ENCODE results near the gene TUBB1.
"Not testable (repeated sequence)": the region's sequence is repeated elsewhere in the genome, so short reads cannot be mapped to it uniquely, and the experiment has no call there.

Gene TUBB1

DNA sequence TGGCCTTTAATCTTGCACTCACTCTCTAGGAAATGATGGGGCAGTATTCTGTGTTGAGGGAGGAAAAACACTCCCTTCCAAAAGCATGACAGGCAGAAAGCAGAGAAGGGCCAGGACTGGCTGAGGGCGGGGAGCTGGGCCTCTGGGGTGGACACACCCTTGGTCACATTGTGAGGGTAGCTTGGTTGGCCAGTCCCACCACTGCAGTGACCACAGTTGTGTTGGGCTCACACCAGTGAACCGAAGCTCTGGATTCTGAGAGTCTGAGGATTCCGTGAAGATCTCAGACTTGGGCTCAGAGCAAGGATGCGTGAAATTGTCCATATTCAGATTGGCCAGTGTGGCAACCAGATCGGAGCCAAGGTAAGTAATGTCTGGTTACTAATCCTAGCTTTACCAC is at the start of gene TUBB1:
TUBB1 (plus strand) TSS at position 213 of the 400 bp plus-strand sequence; CDS start at position 307, 94 bp downstream.
- no peak for DNase-seq

DNA sequence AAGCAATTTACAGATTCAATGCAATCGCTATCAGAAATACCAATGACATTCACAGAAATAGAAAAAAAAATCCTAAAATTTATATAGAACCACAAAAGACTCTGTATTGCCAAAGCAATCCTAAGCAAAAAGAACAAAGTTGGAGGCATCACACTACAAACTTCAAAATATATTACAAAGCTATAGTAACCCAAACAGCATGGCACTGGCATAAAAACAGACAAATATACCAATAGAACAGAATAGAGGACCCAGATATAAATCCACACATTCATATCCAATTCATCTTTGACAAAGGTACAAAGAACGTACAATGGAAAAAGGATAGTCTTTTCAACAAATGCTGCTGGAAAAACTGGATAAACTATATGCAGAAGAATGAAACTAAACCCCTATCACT is 49.8 kb upstream of the TUBB1 start:
- no peak for DNase-seq

DNA sequence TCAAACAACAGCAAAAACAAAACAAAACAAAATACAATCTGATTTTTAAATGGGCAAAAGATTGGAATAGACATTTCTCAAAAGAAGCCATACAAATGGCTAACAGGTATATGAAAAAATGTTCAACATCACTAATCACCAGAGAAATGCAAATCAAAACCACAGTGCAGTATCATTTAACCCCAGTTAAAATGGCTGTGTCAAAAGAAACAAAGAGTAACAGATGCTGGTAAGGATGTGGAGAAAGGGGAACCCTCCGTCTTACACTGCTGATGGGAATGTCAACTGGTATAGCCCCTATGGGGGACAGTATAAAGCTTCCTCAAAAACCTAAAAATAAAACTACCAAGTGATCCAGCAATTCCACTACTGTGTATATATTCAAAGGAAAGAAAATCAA is 49.1 kb upstream of the TUBB1 start:
- no peak for DNase-seq

GRCh38 chr20:58971429-58971828 is 47.8 kb upstream of the TUBB1 start:
- no peak for DNase-seq

DNA sequence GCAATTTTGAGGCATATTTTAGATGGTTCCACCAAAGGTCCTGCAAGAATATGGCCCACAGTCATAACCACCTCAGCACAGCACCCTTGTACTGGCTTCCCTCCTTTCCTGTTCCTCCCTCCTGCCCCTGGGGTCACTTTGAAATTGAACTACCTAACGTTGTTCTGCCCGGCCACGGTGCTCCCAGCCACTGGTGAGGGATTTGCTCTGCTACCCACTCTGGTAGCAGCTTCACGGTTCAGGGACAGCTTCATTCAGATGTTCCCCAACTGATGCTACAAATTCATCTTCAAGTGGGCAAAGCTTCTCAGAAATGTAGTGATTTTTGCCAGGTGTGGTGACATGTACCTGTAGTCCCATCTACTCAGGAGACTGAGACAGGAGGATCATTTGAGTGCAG is 46.0 kb upstream of the TUBB1 start:
- no peak for DNase-seq

- DNase-seq = no peak
Observed at GRCh38 chr20:58973866-58974265, 45.4 kb upstream of the TUBB1 start.

DNA sequence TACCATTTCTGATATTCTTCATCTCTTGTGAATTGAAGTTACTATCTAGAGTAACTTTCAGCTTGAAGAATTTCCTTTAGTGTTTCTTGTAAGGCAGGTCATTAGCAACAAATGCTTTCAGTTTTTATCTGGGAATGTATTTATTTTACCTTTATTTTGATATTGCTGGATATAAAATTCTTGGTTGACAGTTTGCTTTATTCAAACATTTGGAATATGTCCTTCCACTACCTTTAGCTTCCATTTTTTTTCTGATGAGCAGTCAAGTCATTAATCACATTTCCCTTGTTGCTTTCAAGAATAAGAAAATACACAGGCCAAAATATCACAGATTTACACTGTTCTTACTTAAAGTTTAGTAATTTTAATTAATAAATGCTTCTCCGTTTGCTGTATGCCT is 43.9 kb upstream of the TUBB1 start:
- no peak for DNase-seq

DNA sequence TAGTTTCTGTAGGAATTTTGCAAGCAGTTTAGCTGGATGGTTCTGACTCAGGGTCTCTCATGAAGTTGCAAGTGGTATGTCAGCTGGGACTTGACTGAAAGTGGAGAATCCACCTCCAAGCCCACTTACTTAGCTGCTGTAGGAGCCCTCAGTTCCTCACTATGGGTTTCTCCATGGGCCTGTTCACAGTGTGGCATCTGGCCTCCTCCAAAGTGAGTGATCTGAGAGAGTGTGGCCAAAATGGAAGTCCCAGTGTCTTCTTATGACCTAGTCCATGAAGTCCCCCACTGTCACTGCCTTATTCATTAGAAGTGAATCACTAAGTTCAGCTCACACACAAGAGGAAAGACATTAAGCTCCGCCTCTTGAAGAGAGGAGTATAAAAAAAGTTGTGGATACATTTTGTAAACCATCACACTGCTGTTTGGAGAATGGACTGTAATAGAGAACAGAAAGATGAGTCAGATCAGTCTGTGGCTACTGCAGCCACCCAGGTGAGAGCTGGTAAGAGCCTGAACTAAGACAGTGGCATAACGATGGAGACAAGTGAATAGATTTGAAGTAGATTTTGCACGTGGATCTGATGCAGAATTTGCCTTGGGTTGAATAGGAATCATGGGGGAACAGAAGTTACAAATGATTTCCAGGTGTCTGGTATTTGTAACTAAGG is 43.0 kb upstream of the TUBB1 start:
- DNase-seq = no peak

GRCh38 chr20:58978351-58979190 is 40.7 kb upstream of the TUBB1 start:
- DNase-seq = no peak

DNA sequence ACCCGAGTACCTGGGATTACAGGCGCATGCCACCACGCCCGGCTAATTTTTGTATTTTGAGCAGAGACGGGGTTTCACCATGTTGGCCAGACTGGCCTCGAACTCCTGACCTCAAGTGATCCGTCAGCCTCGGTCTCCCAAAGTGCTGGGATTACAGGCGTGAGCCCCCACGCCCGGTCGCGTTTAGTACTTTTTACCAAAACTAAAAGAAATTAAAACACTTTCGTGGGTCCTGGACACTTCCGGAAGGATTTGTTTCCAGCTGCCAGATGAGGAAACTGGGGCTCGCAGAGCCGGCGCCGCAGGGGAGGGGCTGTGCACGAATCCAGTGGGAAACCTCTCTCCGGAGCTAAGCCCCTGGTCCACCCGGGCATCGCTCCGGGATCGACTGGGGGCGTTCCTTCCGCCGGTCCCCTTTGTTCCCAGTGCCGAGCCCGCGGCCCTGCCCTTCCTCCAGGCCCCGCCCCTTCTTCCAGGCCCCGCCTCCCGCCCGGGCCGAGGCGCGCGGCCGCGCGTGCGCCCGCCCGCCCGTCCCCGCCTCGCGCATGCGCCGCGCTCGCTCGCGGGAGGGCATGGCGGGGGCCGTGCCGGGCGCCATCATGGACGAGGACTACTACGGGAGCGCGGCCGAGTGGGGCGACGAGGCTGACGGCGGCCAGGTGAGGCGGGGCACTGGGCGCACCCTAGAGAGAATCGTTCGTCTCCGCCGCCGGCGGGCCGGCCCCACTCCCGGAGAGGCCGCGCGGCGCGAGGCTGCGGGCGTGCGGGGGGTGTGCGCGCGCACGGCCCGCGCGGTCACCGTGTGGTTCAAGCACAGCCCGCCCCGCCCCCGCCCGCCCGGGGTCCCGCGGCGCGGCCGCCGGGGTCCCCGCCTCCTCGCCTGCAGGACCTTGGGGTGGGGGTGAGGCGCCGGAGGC is 38.3 kb upstream of the TUBB1 start, which contains the start of gene NELFCD:
NELFCD (plus strand) TSS at position 546 of the 917 bp plus-strand sequence; CDS start at position 600, 54 bp downstream.
- peak; percentile 92 for DNase-seq

GRCh38 chr20:58981628-58982364 is 37.4 kb upstream of the TUBB1 start:
- peak; percentile 17 for DNase-seq

- DNase-seq = no peak
Observed at GRCh38 chr20:58982406-58983114, 36.7 kb upstream of the TUBB1 start.

DNA sequence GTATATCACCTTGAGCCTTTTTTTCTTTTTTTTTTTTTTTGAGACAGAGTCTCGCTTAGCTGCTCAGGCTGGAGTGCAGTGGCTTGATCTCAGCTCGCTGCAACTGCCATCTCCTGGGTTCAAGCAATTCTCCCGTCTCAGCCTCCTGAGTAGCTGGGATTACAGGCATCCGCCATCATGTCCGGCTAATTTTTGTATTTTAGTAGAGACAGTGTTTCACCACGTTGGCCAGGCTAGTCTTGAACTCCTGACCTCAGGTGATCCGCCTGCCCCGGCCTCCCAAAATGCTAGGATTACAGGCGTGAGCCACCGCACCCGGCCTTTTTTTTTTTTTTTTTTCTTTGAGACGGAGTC is 36.1 kb upstream of the TUBB1 start:
- DNase-seq = not testable (repeated sequence)

- DNase-seq = no peak
Observed at GRCh38 chr20:58984691-58985090, 34.5 kb upstream of the TUBB1 start.

DNA sequence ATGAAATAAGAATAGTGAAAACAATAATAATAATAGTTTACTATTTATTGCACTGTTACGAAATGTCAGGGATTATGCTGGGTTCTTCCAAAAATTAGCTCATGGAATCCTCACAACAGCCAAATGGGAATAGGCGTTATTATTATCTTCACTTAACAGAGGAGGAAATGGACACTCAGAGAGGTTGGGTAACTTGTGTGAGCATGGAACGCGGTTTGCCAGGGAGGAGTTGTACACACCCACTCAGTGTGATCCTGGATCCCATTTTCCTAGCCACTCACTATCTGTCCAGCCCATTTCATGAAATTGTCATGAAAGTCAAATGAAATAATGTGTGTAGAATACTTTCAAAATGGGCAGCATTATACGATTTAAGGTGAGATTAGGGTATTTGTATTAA is 33.6 kb upstream of the TUBB1 start:
- DNase-seq = no peak

- no peak for DNase-seq
Observed at GRCh38 chr20:58986286-58986967, 32.8 kb upstream of the TUBB1 start.

DNA sequence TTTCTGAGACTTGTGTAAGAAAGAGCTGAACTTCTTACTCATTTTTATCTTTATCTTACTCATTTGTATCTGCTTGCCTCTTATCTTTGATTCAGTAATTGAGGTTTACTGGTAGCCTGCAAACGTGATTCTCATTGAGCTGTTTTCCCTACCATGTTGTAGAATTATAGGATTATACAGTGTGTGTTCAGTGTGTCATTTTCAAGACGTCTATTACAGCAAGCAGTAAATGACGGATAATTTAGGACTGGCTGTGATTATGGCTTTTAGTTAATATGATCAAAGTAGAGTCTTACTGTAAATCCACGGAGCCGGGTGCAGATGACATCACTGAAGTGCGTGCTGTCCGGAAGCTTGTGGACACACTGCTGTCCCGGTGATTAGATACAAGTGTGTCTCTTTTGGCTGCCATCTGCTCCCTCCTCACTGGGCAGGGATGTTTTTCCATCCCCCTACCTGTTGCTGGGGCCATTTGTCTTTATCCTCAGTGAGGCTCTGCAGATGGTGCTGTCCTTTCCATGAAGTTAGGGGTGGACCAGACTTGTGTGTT is 32.2 kb upstream of the TUBB1 start:
- DNase-seq = no peak

DNA sequence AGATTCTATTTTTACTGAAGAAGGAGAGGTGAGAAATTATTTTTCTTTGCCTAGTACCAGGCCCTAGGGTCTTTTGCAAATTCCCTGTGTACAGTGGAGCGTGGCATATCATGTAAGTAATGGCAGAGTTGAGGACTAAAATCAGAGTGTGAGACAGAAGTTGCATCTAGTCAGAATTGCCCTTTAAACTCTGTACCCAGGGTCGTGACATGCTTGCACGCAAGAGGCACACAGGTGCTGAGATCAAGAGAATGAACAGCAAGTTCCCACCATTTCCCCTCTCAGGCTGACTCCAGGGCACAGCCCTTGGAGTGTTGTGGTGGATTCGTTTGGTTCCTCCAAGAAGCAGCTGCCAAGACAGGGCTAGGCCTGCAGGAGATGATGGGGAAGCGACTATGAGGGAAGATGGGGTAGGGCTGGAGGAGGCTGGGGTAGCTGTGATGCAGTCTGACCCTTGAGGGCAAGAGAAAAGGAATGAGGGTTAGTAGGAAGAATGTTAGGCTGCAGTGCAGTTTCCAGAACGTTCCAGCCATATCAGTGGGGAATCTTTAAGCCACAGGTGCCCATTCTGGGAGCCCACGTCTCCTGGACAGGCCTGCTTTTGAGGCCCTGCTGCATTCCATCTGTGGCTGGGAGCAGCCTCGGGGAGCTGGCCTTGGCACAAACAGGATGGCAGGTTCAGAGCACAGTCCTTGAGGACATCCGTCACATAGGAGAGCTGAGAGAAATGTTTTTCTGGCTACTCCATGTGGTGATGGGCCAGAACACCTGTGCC is 31.3 kb upstream of the TUBB1 start:
- DNase-seq = no peak

GRCh38 chr20:58988565-58988882 is 30.7 kb upstream of the TUBB1 start:
- no peak for DNase-seq

DNA sequence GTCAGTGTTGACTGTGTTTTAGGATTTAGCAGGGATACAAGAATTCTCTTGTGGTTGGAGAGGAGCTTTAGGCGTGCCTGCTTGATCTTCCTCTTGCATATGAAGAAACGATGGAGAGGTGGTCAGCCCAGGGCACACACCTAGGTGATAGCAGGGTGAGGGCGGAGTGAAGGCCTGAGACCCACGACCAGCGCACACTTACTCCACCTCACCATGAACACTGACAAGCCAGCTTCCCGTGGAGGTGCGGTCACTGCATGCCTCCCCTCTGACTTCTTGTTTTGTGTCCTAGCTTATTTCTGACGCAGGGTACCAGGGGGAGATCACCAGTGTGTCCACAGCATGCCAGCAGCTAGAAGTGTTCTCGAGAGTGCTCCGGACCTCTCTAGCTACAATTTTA is 30.0 kb upstream of the TUBB1 start:
- DNase-seq = no peak
